Fibroblast of skin of left biceps (primary cell): Measurements from ENCODE around the gene RALGPS1.

ENCODE experiments used
- DNase-seq, 2 experiments: peaks; one replicate each; pipeline ENCODE4 v3.0.0-alpha.2; 2013; ENCODE audit warnings: low read depth in 2 of 2

RALGPS1 gene

DNA sequence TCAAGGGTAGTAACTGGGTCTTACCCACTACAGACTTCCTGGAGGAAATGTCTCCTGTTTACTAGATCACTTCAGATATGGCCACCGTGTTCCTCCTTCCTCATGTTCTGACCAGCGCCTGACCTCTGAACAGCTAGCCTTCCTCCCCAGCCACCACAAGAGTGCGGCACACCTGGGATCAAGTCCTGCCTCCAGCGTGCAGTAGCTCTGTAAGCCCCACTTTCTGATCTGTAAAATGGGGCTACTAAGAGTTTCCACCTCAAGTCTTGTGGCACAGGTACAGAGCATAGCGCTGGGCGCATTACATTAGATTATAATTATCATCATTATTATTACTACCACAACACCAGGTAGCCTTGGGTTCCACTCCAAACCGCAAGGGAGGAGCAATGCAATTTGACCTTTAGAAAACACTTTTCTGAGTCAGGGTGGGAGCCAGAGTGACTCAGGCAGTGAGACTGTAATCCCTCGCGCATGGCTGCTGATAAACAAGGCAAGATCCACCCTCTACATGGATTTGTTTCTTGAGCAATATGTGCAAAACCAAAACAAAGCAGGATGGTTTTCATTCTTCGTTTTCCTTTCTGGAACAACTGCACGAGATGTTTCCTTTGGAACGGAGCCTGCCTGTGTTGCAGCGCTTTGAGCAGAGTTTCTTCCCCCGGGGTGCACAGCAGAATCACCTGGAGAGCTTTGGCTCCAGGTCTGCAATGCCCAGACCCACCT, 272.8 kb downstream of the RALGPS1 start:
- peak; percentile 94 for DNase-seq

GRCh38 chr9:127188396-127188795, 273.8 kb downstream of the RALGPS1 start:
- DNase-seq: no peak

GRCh38 chr9:127189628-127190027, 275.0 kb downstream of the RALGPS1 start:
- DNase-seq: no peak

DNA sequence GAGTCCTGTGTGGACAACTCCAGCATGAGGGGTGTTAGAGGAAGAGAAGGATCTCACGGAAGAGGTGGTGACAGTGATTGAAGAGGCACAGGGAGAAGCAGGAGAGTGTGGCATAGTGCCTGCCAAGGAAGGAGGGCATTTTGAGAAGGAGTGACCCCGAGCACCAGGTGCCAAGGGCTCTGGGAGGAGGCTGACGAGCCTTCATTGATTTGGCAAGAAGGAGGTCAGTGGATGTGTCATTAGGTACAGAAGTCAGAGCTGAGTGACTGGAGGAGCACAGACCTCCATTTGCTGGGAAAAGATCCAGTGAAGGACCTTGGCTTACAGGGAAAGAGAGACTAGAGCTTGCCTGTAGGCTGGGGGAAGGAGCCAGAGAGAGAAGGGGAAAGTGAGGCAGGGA, 278.2 kb downstream of the RALGPS1 start:
- DNase-seq: no peak

- no peak for DNase-seq
Observed at GRCh38 chr9:127193483-127193882, 278.9 kb downstream of the RALGPS1 start.

GRCh38 chr9:127194881-127195713, 280.5 kb downstream of the RALGPS1 start:
- DNase-seq: no peak

- no peak for DNase-seq
Observed at GRCh38 chr9:127195976-127196825, 281.6 kb downstream of the RALGPS1 start.

- DNase-seq: no peak
Observed at GRCh38 chr9:127196826-127197145, 282.2 kb downstream of the RALGPS1 start.

DNA sequence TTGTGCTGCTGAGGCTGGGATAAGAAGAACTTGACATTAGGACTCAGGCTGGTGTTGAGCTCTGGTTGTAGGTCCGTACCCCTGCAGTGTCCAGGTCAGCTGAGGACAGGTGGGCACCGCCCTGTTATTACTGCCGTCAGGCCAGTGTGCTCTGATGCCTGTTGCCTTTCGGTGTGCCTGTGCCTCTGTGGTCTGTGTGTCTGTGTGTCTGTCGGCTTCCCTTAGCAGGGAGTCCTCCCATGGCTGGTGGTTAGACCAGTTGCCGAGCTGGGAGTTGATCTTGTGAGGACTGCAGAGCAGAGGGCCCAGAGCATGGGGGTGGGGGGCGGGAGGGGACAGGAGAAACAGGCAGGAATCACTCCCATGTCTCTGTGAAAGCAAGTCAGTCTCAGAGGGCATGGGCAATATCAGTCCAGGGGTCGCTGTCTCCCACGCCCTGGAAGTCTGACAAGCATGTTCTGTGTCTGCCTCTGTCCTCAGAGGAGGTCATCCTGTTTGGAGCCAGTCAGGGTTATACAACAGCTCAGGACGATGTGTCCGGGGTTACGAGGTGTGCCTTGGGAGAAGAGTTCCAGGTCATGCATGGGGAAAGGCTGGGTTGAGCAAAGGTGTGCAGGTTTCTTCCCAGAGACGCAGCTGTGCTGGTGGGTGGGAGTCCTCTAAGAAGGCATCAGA, 282.7 kb downstream of the RALGPS1 start:
- DNase-seq: no peak

- DNase-seq: no peak
Observed at GRCh38 chr9:127197861-127198430, 283.4 kb downstream of the RALGPS1 start.

- no peak for DNase-seq
Observed at GRCh38 chr9:127198587-127198986, 284.0 kb downstream of the RALGPS1 start.

GRCh38 chr9:127199001-127199791, 284.6 kb downstream of the RALGPS1 start:
- DNase-seq: peak; percentile 63 to 66

DNA sequence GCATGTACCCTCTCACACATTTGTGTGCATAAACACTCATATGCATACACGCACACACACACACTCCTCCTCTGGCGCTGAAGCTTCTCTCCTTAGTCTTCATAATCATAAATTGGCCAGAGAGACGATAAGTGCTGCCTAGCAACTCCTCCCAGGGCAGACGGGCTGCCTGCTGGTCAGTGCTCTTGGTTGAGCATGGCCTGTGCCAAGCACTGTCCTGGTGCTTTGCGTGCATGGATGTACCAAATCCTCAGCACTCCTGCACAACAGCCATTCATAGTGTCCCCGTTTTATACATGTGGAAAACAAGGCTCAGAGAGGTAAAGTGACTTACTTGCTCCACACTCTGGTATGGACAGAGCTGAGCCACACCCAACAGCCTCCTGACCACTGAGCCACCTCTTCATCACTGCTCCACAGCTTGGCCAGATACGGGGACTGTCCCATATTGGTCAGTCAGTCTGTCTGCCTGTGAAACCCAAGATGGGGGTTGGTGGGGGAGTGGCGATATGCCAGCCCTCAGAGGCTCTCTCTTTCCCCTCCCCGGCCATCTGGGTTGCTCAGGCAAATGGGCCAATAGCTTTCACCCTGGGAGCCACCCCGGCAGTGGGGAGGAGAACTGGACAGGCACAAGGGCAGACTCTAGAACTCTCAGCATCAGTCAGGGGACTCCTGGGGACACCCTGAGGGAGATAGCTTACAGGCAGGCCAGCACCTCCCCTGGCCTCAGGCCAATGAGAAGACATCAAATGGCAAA, 285.7 kb downstream of the RALGPS1 start:
- DNase-seq: no peak

- DNase-seq: no peak
Observed at GRCh38 chr9:127201071-127201541, 286.5 kb downstream of the RALGPS1 start.

GRCh38 chr9:127201731-127202130, 287.1 kb downstream of the RALGPS1 start:
- DNase-seq: no peak

GRCh38 chr9:127202461-127203169, 288.0 kb downstream of the RALGPS1 start:
- no peak for DNase-seq

- DNase-seq: no peak
Observed at GRCh38 chr9:127203681-127204327, 289.2 kb downstream of the RALGPS1 start.

- DNase-seq: no peak
Observed at GRCh38 chr9:127204771-127205470, 290.3 kb downstream of the RALGPS1 start.
